Erythroblast (primary cell): Measurements from ENCODE around the gene EHD1.

ENCODE experiments used
- GATA1 ChIP-seq: IDR thresholded peaks from 2 replicates; pipeline ENCODE4 v1.6.1; 2011; ENCODE audit warnings: low read depth, mild to moderate bottlenecking, control low read depth, low read length, moderate library complexity
- POLR2A ChIP-seq: IDR thresholded peaks from 2 replicates; pipeline ENCODE4 v1.6.1; 2011; ENCODE audit warnings: mild to moderate bottlenecking, low read length

- TF ChIP-seq POLR2A = no peak
- no peak for TF ChIP-seq GATA1
Measured at GRCh38 chr11:64891880-64892279, 13.5 kb upstream of the EHD1 start.
